Testis (tissue), 3 donors: ENCODE results near the gene MYH14. TPM values are rescaled to one million over a fixed set of nuclear protein-coding genes. Genes with fewer than 3 reads are reported as not detected.

ENCODE experiments used
- DNase-seq: peaks from one replicate; pipeline ENCODE4 v3.0.0-alpha.2; 2019
- H3K27ac ChIP-seq, 2 donors: fragments of 200-600 bp; sonication (generic); one replicate each; pipeline ENCODE4 v1.5.1; 2019
- H3K27me3 ChIP-seq: fragments of 200-600 bp; sonication (generic); one replicate; pipeline ENCODE4 v1.5.1; 2019
- H3K36me3 ChIP-seq: fragments of 200-600 bp; sonication (generic); one replicate; pipeline ENCODE4 v1.5.1; 2017; ENCODE audit warnings: low read depth; ENCODE audit errors: missing control alignments
- H3K4me1 ChIP-seq: fragments of 200-600 bp; sonication (generic); one replicate; pipeline ENCODE4 v1.5.1; 2019
- H3K4me3 ChIP-seq, 2 donors: fragments of 200-600 bp; sonication (generic); one replicate each; pipeline ENCODE4 v1.5.1; 2017 to 2019
- H3K9me3 ChIP-seq: fragments of 200-600 bp; sonication (generic); one replicate; pipeline ENCODE4 v1.5.1; 2017
- CTCF ChIP-seq, 3 experiments: fragments of 450-650 bp in 2 of 3; fragments of 200-600 bp in 1 of 3; sonication (generic) in 1 of 3; IDR thresholded peaks; one replicate each; pipeline ENCODE4 v1.5.1; 2016 to 2019; ENCODE audit warnings: antibody characterized with exemption in 3 of 3, mild to moderate bottlenecking in 2 of 3, moderate library complexity in 1 of 3
- POLR2A ChIP-seq: fragments of 450-650 bp; IDR thresholded peaks from one replicate; pipeline ENCODE4 v1.6.1; 2017; ENCODE audit warnings: antibody characterized with exemption, mild to moderate bottlenecking, moderate library complexity
- WGBS, 2 donors: methylation state at CpG; one replicate each; pipeline ENCODE4 v1.1.5; 2018; 5-methylcytosine and 5-hydroxymethylcytosine counted together
- intact Hi-C: fragments of 100-400 bp; cut with DNase I; formaldehyde crosslinking; loops from one replicate; pipeline ENCODE4 v1.15.1; 2023; ENCODE audit warnings: low total_unique reads
- polyA plus RNA-seq: library from polyadenylated mRNA; stranded (reverse); fragments of 350-450 nt; fragmentation: Illumina TruSeq; extraction: RNeasy Lipid Tissue Mini Kit (QIAGEN cat#74804); gene quantifications from one replicate; pipeline ENCODE4 v1.2.3, GENCODE V29; 2014; ENCODE audit warnings: low read depth, low replicate concordance; ENCODE audit not compliant: insufficient read depth
- total RNA-seq, 2 donors: library from RNA; depleted of rRNA; stranded (reverse); fragments of >200 nt; gene quantifications; one replicate each; pipeline ENCODE4 v1.2.3, GENCODE V29; 2016

Gene MYH14
- total and polyA plus RNA-seq, 3 donors from 2014 or later, result 6.0 to 7.9 (median 7.8) TPM

GRCh38 chr19:50312967-50313811 lies 109.8 kb downstream of the MYH14 start:
- Histone ChIP-seq H3K36me3 (no peaks in the 10 kb centered on the region), H3K27me3 (no peaks in the 10 kb centered on the region), H3K27ac (no peak overlapping the region), H3K9me3 (no peaks in the 10 kb centered on the region), H3K4me3 (no peak overlapping the region), H3K4me1 (no peaks in the 10 kb centered on the region)
- 6 to 7% methylated on average over 27 of the region's 27 CpGs for WGBS, 2 donors
- DNase-seq, result no peak
- intact Hi-C loops, result no loop called here
- TF ChIP-seq CTCF (IDR thresholded peaks at IDR 0.05), result no peak

GRCh38 chr19:50313812-50314536 lies 110.6 kb downstream of the MYH14 start:
- H3K4me1 ChIP-seq, result no peaks in the 10 kb centered on the region
- no peak for DNase-seq
- intact Hi-C loops, result no loop called here
- no peaks in the 10 kb centered on the region for H3K9me3 ChIP-seq
- H3K36me3 ChIP-seq, result no peaks in the 10 kb centered on the region
- WGBS, 2 donors, result 2 to 3% methylated on average over 20 of the region's 20 CpGs
- H3K27ac ChIP-seq, result no peak overlapping the region
- no peaks in the 10 kb centered on the region for H3K27me3 ChIP-seq
- no peak overlapping the region for H3K4me3 ChIP-seq
- TF ChIP-seq POLR2A, result no peak

GRCh38 chr19:50314724-50315708 lies 111.6 kb downstream of the MYH14 start:
- TF ChIP-seq CTCF (IDR thresholded peaks at IDR 0.05), result no peak
- no peak for TF ChIP-seq POLR2A
- Histone ChIP-seq H3K4me3 (no peak overlapping the region), H3K36me3 (no peaks in the 10 kb centered on the region), H3K4me1 (no peaks in the 10 kb centered on the region), H3K27ac (no peak overlapping the region), H3K27me3 (no peaks in the 10 kb centered on the region), H3K9me3 (no peaks in the 10 kb centered on the region)
- intact Hi-C loops, result no loop called here
- DNase-seq, result no peak
- WGBS, 2 donors, result 1 to 2% methylated on average over 21 to 39 of the region's 40 CpGs

GRCh38 chr19:50315773-50316448 lies 112.5 kb downstream of the MYH14 start:
- Histone ChIP-seq H3K27me3 (no peaks in the 10 kb centered on the region), H3K36me3 (no peaks in the 10 kb centered on the region), H3K4me1 (no peaks in the 10 kb centered on the region), H3K4me3 (no peak overlapping the region), H3K9me3 (no peaks in the 10 kb centered on the region), H3K27ac (no peak overlapping the region)
- WGBS, 2 donors, result 0 to 2% methylated on average over 18 of the region's 18 CpGs
- DNase-seq, result no peak
- intact Hi-C loops, result no loop called here
- TF ChIP-seq CTCF (IDR thresholded peaks at IDR 0.05) (no peak), POLR2A (no peak)
